LoVo (cell line): ENCODE results near the gene CTSZ.
"Not testable (repeated sequence)": the region's sequence is repeated elsewhere in the genome, so short reads cannot be mapped to it uniquely, and the experiment has no call there.

Experiments used
- DNase-seq: peaks from one replicate; pipeline ENCODE4 v3.0.0-alpha.2; 2016; ENCODE audit warnings: low spot score

The CTSZ gene

DNA sequence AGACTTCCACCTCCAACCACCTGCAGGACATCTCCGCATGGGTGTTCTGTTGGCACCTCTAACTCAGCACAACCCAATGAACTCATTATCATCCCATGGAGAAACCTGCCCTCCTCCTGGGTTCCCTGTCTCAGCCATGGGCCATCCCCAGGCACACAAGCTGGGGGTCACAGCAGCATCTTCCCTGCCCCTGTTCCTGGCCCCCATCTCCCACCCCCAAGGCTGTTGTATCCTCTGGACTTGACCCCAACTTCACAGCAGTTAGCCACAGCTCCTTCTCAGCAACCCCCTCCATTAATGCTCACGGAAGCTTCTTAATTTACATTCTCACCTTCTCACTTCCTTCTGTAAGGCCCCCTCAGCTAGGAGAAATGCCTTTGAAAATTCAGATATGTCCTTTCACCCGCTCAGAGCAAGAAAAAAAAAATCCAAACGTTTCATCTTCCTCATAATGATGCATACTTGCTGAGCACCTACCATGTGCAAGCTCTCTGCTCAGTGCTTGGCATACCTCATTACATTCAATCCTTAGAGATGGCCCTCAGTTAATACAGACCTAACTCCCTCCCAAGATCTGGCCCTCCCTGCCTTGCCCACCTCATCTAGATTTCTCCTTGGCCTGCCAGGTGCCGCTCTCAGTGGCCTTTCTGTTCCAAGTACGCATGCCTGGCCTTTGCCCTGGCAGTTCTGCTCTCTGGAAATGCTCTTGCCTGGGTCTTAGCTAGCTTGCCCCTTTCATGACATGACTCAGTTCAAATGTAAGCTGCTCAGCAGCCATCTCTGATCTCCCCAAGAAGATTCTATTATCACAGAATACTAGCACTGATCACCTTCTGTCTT is 28.5 kb downstream of the CTSZ start:
- no peak for DNase-seq

DNA sequence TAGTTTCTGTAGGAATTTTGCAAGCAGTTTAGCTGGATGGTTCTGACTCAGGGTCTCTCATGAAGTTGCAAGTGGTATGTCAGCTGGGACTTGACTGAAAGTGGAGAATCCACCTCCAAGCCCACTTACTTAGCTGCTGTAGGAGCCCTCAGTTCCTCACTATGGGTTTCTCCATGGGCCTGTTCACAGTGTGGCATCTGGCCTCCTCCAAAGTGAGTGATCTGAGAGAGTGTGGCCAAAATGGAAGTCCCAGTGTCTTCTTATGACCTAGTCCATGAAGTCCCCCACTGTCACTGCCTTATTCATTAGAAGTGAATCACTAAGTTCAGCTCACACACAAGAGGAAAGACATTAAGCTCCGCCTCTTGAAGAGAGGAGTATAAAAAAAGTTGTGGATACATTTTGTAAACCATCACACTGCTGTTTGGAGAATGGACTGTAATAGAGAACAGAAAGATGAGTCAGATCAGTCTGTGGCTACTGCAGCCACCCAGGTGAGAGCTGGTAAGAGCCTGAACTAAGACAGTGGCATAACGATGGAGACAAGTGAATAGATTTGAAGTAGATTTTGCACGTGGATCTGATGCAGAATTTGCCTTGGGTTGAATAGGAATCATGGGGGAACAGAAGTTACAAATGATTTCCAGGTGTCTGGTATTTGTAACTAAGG is 30.9 kb downstream of the CTSZ start:
- no peak for DNase-seq

GRCh38 chr20:58975353-58975752 is 31.7 kb downstream of the CTSZ start:
- DNase-seq = no peak

DNA sequence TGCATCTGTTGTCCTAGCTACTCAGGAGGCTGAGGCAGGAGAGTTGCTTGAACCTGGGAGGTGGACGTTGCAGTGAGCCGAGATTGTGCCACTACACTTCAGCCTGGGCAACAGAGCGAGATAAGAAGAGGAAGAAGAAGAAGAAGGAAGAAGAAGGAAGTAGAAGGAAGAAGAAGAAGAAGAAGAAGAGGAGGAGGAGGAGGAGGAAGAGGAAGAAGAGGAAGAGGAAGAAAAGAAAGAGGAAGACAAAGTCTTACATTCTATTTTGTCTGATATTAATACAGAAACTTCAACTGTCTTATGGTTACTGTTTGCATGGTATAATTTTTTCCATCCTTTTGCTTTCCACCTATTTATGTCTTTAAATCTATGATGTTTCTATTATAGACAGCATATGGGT is 33.2 kb downstream of the CTSZ start:
- no peak for DNase-seq

DNA sequence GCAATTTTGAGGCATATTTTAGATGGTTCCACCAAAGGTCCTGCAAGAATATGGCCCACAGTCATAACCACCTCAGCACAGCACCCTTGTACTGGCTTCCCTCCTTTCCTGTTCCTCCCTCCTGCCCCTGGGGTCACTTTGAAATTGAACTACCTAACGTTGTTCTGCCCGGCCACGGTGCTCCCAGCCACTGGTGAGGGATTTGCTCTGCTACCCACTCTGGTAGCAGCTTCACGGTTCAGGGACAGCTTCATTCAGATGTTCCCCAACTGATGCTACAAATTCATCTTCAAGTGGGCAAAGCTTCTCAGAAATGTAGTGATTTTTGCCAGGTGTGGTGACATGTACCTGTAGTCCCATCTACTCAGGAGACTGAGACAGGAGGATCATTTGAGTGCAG is 33.9 kb downstream of the CTSZ start:
- no peak for DNase-seq

DNA sequence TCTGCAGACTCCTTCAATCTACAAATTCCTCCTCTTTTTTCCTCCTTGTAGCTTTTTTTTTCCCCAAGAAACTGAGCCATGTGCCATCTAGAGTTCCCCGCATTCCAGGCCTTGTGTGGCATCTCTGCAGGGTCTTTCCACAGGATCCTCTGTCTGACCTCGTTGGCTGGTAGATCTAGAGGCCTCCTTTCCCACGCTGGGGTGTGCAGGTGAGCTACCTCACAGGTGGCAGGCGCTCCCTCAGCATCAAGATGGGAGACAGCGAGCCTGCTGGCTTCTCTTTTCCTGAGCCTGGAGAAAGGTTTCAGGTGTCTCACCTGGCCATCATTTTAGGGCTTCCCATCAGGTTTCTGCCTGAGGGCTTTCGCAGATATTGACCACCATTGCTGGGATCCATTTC is 35.6 kb downstream of the CTSZ start:
- no peak for DNase-seq

DNA sequence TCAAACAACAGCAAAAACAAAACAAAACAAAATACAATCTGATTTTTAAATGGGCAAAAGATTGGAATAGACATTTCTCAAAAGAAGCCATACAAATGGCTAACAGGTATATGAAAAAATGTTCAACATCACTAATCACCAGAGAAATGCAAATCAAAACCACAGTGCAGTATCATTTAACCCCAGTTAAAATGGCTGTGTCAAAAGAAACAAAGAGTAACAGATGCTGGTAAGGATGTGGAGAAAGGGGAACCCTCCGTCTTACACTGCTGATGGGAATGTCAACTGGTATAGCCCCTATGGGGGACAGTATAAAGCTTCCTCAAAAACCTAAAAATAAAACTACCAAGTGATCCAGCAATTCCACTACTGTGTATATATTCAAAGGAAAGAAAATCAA is 36.9 kb downstream of the CTSZ start:
- DNase-seq = no peak

GRCh38 chr20:58969439-58969838 is 37.6 kb downstream of the CTSZ start:
- DNase-seq = no peak

DNA sequence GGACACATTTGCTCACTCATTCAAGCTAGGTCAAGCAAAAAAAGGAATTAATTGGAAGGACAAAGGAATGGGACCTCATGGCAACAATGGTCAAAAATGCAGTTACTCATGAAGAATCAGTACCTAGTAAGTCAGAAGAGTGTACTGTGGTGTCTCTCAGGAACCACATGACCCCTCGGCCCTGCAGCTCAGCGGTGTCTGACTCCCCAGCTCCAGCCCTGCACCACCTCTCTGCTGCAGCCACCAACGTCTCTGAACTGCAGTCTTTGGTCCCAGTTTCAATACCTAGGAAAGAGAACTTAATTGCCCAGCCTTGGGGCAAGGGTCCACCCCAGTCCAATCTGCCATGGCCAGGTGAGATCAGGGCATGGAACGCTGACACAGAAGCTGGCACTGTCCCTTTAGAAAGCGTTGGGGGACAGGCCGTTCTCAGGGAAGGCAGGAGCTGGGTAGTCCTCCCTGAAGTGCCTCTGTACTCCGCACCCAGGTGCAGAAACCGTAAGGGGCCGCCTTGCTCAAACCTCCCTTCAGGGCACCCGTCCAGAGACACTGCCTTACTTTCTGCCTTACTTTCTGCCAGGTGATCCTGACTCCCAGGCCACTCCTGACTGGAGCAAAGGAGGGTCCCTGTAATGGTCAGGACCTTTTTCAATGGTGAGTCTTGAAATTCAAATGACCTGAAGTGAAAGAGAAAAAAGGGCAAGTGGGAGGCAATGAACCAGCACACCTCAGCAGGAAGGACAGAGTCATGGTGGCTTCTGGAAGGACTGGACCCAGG is 39.2 kb downstream of the CTSZ start:
- DNase-seq = no peak

DNA sequence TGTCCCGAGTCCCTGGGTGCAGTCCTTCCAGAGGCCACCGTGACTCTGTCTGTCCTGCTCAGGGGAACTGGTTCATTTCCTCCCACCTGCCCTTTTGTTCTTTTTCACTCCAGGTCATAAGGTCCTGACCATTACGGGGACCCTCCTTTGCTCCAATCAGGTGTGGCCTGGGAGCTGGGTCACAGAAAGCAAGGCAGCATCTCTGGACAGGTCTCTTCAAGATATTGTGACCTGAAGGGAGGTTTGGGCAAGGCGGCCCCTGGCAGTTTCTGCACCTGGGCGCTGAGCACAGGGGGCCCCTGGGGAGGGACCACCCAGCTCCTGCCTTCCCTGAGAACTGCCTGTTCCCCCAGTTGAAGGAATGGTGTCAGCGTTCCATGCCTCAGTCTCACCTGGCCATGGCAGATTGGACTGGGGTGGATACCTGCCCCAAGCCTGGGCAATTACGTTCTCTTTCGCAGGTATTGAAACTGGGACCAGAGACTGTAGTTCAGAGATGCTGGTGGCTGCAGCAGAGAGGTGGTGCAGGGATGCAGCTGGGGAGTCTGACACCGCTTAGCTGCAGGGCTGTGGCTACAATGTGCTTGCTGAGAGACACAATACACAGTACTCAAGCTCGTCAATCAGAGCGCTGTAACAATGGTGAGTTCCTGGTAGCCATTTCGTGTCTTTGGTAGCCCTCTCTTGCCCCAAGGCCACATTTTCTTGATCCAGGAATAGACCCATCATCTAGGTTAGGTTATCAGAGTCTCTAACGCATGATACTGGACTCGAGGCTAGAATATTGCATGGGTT is 41.6 kb downstream of the CTSZ start:
- DNase-seq = no peak

GRCh38 chr20:58963922-58964321 is 43.1 kb downstream of the CTSZ start:
- DNase-seq = not testable (repeated sequence)

DNA sequence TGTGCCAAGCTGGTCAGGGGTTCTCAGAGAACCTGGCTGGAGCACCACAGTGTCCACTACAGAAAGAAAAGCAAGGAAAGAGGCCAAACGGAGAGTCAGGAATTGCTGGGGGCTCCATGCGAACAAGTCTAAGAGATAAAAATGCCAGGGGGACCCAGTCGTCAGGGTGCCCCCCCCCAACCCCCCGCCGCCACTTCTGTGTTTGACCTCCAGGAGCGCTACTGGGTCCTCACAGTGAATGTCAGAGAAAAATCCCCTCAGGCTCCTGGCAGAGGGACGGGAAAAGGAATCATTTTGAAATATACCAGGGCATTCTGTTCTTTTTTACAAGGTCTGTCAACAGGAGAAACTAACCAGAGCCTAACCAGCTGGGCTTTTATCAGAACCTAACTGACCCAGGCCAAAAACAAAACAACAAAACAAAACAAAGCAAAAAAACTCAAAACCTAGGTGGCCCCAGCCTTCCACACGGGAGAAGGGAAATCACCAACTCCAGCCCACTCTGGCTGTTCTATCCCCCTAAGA is 43.9 kb downstream of the CTSZ start:
- DNase-seq = no peak

GRCh38 chr20:58959652-58960051 is 47.4 kb downstream of the CTSZ start:
- no peak for DNase-seq

DNA sequence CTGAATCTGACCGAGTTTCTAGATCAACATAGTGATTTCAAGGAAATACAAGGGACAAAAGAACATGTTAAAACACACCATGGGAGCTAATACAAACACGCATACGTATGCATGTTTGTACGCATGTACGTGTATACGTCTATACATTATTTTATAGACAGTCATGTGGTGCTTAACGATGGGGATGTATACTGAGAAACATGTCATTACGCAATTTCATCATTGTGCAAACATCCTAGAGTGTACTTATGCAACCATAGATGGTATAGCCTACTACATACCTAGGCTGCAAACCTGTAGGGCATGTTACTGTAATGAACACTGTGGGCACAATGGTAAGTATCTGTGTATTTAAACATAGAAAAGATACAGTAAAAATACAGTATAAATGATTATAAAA is 51.0 kb downstream of the CTSZ start:
- no peak for DNase-seq

GRCh38 chr20:58953050-58953449 is 54.0 kb downstream of the CTSZ start:
- no peak for DNase-seq

DNA sequence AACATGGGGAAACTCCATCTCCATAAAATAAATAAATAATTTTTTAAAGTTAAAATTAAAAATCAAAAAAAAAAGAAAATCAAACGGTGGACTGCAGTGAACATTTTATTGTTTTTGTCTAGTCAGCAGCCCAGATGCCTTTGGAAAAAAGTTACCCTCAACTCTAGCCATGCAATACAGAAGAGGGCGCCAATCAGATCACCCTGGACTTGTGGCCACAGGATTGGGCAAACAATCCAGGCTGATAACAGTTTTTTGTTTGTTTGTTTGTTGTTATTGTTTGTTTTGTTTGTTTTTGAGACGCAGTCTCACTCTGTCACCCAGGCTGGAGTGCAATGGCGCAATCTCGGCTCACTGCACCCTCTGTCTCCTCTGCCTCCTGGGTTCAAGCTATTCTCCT is 56.5 kb downstream of the CTSZ start:
- no peak for DNase-seq

DNA sequence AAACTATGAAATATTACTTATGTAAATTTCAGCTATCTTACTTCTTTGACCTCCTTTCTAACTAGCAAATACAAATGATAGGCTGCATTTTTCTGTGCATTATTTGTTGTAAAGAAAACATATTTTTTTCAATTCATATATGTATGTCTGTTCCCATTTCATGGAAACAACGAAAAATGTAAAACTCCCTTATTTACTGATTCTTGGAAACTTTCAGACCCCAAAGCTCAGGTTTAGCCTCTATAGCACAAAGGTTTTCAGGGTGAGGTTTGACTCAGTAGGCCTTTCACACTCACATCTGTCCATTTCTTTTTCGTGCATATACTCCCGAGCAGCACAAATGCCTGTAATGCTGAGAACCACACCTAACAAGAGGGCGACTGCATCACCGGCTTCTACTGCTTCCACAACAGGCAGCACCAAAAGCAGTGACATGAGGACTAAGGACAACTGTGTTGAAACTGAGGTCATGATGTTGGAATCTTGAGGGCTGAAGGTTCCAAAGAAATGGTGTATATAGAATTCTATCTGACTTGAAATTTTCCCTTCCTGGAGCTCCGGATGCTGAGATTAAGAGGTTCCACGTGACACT is 59.2 kb downstream of the CTSZ start:
- DNase-seq = not testable (repeated sequence)

DNA sequence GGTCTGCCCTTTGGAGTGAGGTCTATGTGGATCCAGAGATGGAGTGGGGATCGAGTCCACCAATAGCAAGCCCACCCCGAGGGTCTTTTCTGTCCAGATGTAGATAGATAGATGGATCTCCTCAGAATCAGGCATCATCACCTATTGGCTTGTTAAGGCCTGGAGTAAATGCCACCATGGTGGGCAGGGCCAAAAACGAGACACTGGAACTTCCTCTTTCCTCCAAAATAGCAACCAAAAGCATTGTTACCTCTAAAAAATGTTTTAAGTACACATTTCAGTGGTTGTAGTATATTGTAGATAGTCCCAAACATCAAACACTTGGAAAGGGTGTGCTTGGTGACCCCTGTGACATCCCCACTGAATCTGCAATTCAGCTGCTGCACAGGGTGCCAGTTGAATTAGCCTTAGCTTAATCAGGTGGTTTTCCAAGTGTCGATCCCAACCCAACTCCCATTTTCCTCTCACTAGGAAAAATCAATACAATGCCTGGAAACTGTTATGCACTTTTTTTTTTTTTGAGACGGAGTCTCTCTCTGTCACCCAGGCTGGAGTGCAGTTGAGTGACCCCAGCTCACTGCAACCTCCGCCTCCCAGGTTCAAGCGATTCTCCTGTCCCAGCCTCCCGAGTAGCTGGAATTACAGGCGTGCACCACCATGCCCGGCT is 61.0 kb downstream of the CTSZ start:
- no peak for DNase-seq
